ENCODE data around the gene HERPUD2. TPM values are rescaled to one million over a fixed set of nuclear protein-coding genes. Genes with fewer than 3 reads are reported as not detected.
"Not testable (repeated sequence)": the region's sequence is repeated elsewhere in the genome, so short reads cannot be mapped to it uniquely, and the experiment has no call there.

HERPUD2 gene
- total and polyA plus RNA-seq, 4 donors, result 17.0 to 26.4 (median 21.1) TPM

- 72 to 74% methylated on average over 8 of the region's 8 CpGs for WGBS, 2 donors
- H3K4me1 ChIP-seq (ENCODE audit: control insufficient read depth in 1 of 2, insufficient read depth in 2 of 2, low read length in 2 of 2), result no peaks in the 10 kb centered on the region
- H3K27me3 ChIP-seq (ENCODE audit: control insufficient read depth in 1 of 2, insufficient read depth in 2 of 2, low read length in 1 of 2), result no peaks in the 10 kb centered on the region
- H3K36me3 ChIP-seq (ENCODE audit: control insufficient read depth in 1 of 2, insufficient read depth in 2 of 2, low read length in 1 of 2), result no peaks in the 10 kb centered on the region
- DNase-seq (no peak), ATAC-seq (ENCODE audit: low FRiP score) (no peak)
- H3K27ac ChIP-seq (ENCODE audit: low read depth in 1 of 2, low read length in 2 of 2), result no peak overlapping the region
- H3K9me3 ChIP-seq (ENCODE audit: control insufficient read depth, low read length), result peaks cover 1% of the 10 kb centered on the region
- intact Hi-C loops (cut with DNase I), result no loop called here
- no peak overlapping the region for H3K4me3 ChIP-seq (ENCODE audit: low read length in 2 of 2)
Observed at GRCh38 chr7:35593899-35594298, 101.0 kb downstream of the HERPUD2 start.

GRCh38 chr7:35588647-35589046 lies 106.3 kb downstream of the HERPUD2 start:
- H3K4me3 ChIP-seq (ENCODE audit: low read length in 2 of 2), result no peak overlapping the region
- H3K27me3 ChIP-seq (ENCODE audit: control insufficient read depth in 1 of 2, insufficient read depth in 2 of 2, low read length in 1 of 2), result no peaks in the 10 kb centered on the region
- DNase-seq (no peak), ATAC-seq (ENCODE audit: low FRiP score) (no peak)
- WGBS, 2 donors, result 92 to 96% methylated on average over 4 of the region's 4 CpGs
- no peaks in the 10 kb centered on the region for H3K4me1 ChIP-seq (ENCODE audit: control insufficient read depth in 1 of 2, insufficient read depth in 2 of 2, low read length in 2 of 2)
- H3K9me3 ChIP-seq (ENCODE audit: control insufficient read depth, low read length), result peaks cover 1% of the 10 kb centered on the region
- no peaks in the 10 kb centered on the region for H3K36me3 ChIP-seq (ENCODE audit: control insufficient read depth in 1 of 2, insufficient read depth in 2 of 2, low read length in 1 of 2)
- H3K27ac ChIP-seq (ENCODE audit: low read depth in 1 of 2, low read length in 2 of 2), result no peak overlapping the region
- intact Hi-C loops (cut with DNase I), result no loop called here

- intact Hi-C loops (cut with DNase I), result no loop called here
- peaks cover 4% of the 10 kb centered on the region for H3K9me3 ChIP-seq (ENCODE audit: control insufficient read depth, low read length)
- DNase-seq (no peak), ATAC-seq (ENCODE audit: low FRiP score) (no peak)
- no peak overlapping the region for H3K4me3 ChIP-seq (ENCODE audit: low read length in 2 of 2)
- WGBS, 2 donors, result 47 to 52% methylated on average over 2 of the region's 2 CpGs
- no peaks in the 10 kb centered on the region for H3K4me1 ChIP-seq (ENCODE audit: control insufficient read depth in 1 of 2, insufficient read depth in 2 of 2, low read length in 2 of 2)
- H3K36me3 ChIP-seq (ENCODE audit: control insufficient read depth in 1 of 2, insufficient read depth in 2 of 2, low read length in 1 of 2), result no peaks in the 10 kb centered on the region
- H3K27me3 ChIP-seq (ENCODE audit: control insufficient read depth in 1 of 2, insufficient read depth in 2 of 2, low read length in 1 of 2), result no peaks in the 10 kb centered on the region
- no peak overlapping the region for H3K27ac ChIP-seq (ENCODE audit: low read depth in 1 of 2, low read length in 2 of 2)
Observed at GRCh38 chr7:35584990-35585389, 109.9 kb downstream of the HERPUD2 start.

- H3K4me1 ChIP-seq (ENCODE audit: control insufficient read depth in 1 of 2, insufficient read depth in 2 of 2, low read length in 2 of 2), result not testable (repeated sequence)
Observed at GRCh38 chr7:35584533-35584932, 110.4 kb downstream of the HERPUD2 start.

More at GRCh38 chr7:35584533-35584932, 110.4 kb downstream of the HERPUD2 start:
- H3K9me3 ChIP-seq (ENCODE audit: control insufficient read depth, low read length); H3K4me3 ChIP-seq (ENCODE audit: low read length in 2 of 2); H3K36me3 ChIP-seq (ENCODE audit: control insufficient read depth in 1 of 2, insufficient read depth in 2 of 2, low read length in 1 of 2); intact Hi-C loops (cut with DNase I); H3K27me3 ChIP-seq (ENCODE audit: control insufficient read depth in 1 of 2, insufficient read depth in 2 of 2, low read length in 1 of 2); H3K27ac ChIP-seq (ENCODE audit: low read depth in 1 of 2, low read length in 2 of 2); ATAC-seq (ENCODE audit: low FRiP score); DNase-seq: not testable (repeated sequence)
- 74 to 79% methylated on average over 3 of the region's 3 CpGs for WGBS, 2 donors

Other genes with a start within 250 kb of the HERPUD2 start
- gene SEPTIN7, start 105.9 kb upstream of the HERPUD2 start, total RNA-seq, result 100 to 1,000 TPM; 270 to 290 TPM
- 100 to 1,000 TPM; 337 to 357 TPM for gene SEPTIN7, start 105.9 kb upstream of the HERPUD2 start, polyA plus RNA-seq